LNCaP clone FGC (cell line): Measurements from ENCODE around the gene SMARCC2.

ENCODE experiments used
- DNase-seq: peaks from one replicate; pipeline ENCODE4 v3.0.0-alpha.2; 2011; ENCODE audit warnings: low read depth
- H3K4me3 ChIP-seq: 2 replicates; pipeline ENCODE4 v1.5.1; 2011; ENCODE audit warnings: mild to moderate bottlenecking, low read depth, low read length, control low read depth
- CTCF ChIP-seq: IDR thresholded peaks from 2 replicates; pipeline ENCODE4 v1.5.1; 2012; ENCODE audit warnings: mild to moderate bottlenecking; ENCODE audit not compliant: control insufficient read depth, insufficient read depth; ENCODE audit errors: extremely low read depth

The SMARCC2 gene

GRCh38 chr12:56230432-56231183 is 41.3 kb upstream of the SMARCC2 start:
- H3K4me3 ChIP-seq: no peak overlapping the region
- no peak for TF ChIP-seq CTCF
- no peak for DNase-seq

- H3K4me3 ChIP-seq: no peak within 1 kb of the TSS
- no peak for TF ChIP-seq CTCF
- no peak for DNase-seq
These were observed 40.7 kb upstream of the SMARCC2 start, which contains the start of gene SLC39A5 for GRCh38 chr12:56229916-56230431. Gene SLC39A5 (plus strand): TSS chr12:56230051. CDS start chr12:56231275, 1,224 bp downstream.

GRCh38 chr12:56229082-56229481 is 39.8 kb upstream of the SMARCC2 start:
- H3K4me3 ChIP-seq: no peak overlapping the region
- TF ChIP-seq CTCF: no peak
- no peak for DNase-seq

GRCh38 chr12:56224954-56225353 is 35.7 kb upstream of the SMARCC2 start:
- peak overlapping the region; percentile 75 for H3K4me3 ChIP-seq
- TF ChIP-seq CTCF: no peak
- DNase-seq: no peak

GRCh38 chr12:56224102-56224701 is 34.9 kb upstream of the SMARCC2 start, which contains the start of gene NABP2:
Gene NABP2 (plus strand): TSS chr12:56224342. CDS start chr12:56224857, 515 bp downstream.
- DNase-seq: peak; percentile 92
- H3K4me3 ChIP-seq: peak within 1 kb of the TSS; percentile 75
- TF ChIP-seq CTCF: peak; percentile 79

- no peak for DNase-seq
- peak overlapping the region; percentile 75 for H3K4me3 ChIP-seq
- TF ChIP-seq CTCF: no peak
These were observed 34.4 kb upstream of the SMARCC2 start for GRCh38 chr12:56223571-56224101.
